Skeletal muscle satellite cell (primary cell): Measurements from ENCODE around the gene XIRP2. TPM values are rescaled to one million over a fixed set of nuclear protein-coding genes. Genes with fewer than 3 reads are reported as not detected.

Source experiments
- H3K27me3 ChIP-seq: 2 replicates; pipeline ENCODE4 v1.7.0; 2013; ENCODE audit warnings: low read length; ENCODE audit not compliant: control insufficient read depth, insufficient read depth
- H3K36me3 ChIP-seq: 2 replicates; pipeline ENCODE4 v1.7.0; 2013; ENCODE audit warnings: mild to moderate bottlenecking, control low read depth, low read length; ENCODE audit not compliant: insufficient read depth
- H3K4me1 ChIP-seq: 2 replicates; pipeline ENCODE4 v1.7.0; 2013; ENCODE audit warnings: low read length; ENCODE audit not compliant: control insufficient read depth, insufficient read depth
- H3K4me2 ChIP-seq: 2 replicates; pipeline ENCODE4 v1.7.0; 2013; ENCODE audit warnings: mild to moderate bottlenecking, low read length
- H3K4me3 ChIP-seq: 2 replicates; pipeline ENCODE4 v1.7.0; 2013; ENCODE audit warnings: low read length
- H3K9ac ChIP-seq: 2 replicates; pipeline ENCODE4 v1.7.0; 2013; ENCODE audit warnings: mild to moderate bottlenecking, low read depth, low read length, moderate library complexity
- H3K9me3 ChIP-seq: replicated peaks from 2 replicates; pipeline ENCODE4 v1.7.0; 2013; ENCODE audit warnings: mild to moderate bottlenecking, control low read depth, low read length
- total RNA-seq: library from RNA; depleted of rRNA; stranded (reverse); fragments of >200 nt; gene quantifications from 2 replicates; pipeline ENCODE4 v1.2.3, GENCODE V29; 2012; rRNA removed

Gene XIRP2, protein sequence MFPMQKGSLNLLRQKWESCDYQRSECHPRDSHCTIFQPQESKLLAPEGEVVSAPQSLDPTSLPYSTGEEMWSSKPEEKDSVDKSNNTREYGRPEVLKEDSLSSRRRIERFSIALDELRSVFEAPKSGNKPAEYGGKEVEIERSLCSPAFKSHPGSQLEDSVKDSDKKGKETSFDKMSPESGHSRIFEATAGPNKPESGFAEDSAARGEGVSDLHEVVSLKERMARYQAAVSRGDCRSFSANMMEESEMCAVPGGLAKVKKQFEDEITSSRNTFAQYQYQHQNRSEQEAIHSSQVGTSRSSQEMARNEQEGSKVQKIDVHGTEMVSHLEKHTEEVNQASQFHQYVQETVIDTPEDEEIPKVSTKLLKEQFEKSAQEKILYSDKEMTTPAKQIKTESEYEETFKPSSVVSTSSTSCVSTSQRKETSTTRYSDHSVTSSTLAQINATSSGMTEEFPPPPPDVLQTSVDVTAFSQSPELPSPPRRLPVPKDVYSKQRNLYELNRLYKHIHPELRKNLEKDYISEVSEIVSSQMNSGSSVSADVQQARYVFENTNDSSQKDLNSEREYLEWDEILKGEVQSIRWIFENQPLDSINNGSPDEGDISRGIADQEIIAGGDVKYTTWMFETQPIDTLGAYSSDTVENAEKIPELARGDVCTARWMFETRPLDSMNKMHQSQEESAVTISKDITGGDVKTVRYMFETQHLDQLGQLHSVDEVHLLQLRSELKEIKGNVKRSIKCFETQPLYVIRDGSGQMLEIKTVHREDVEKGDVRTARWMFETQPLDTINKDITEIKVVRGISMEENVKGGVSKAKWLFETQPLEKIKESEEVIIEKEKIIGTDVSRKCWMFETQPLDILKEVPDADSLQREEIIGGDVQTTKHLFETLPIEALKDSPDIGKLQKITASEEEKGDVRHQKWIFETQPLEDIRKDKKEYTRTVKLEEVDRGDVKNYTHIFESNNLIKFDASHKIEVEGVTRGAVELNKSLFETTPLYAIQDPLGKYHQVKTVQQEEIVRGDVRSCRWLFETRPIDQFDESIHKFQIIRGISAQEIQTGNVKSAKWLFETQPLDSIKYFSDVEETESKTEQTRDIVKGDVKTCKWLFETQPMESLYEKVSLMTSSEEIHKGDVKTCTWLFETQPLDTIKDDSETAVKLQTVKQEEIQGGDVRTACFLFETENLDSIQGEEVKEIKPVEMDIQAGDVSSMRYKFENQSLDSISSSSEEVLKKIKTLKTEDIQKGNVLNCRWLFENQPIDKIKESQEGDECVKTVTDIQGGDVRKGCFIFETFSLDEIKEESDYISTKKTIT (N-terminal part only)
- 0.22 and 0.25 TPM in 2 replicates for total RNA-seq

GRCh38 chr2:166888180-166888579 lies at the start of gene XIRP2:
Gene XIRP2 (plus strand): TSS chr2:166888480. CDS start chr2:166903483, 15,003 bp downstream.
- Histone ChIP-seq H3K4me3 (no peak within 1 kb of the TSS), H3K27me3 (no peaks in the 10 kb centered on the region), H3K9ac (no peak within 1 kb of the TSS), H3K4me2 (no peak within 1 kb of the TSS), H3K4me1 (no peaks in the 10 kb centered on the region), H3K36me3 (no peaks in the 10 kb centered on the region), H3K9me3 (no peaks in the 10 kb centered on the region)

- Histone ChIP-seq H3K4me1 (no peaks in the 10 kb centered on the region), H3K9me3 (no peaks in the 10 kb centered on the region), H3K4me2 (no peak overlapping the region), H3K4me3 (no peak overlapping the region), H3K9ac (no peak overlapping the region), H3K36me3 (no peaks in the 10 kb centered on the region), H3K27me3 (no peaks in the 10 kb centered on the region)
Observed at GRCh38 chr2:166841152-166841551, 47.1 kb upstream of the XIRP2 start.

GRCh38 chr2:166841679-166842078 lies 46.6 kb upstream of the XIRP2 start:
- Histone ChIP-seq H3K4me3 (no peak overlapping the region), H3K9me3 (no peaks in the 10 kb centered on the region), H3K27me3 (no peaks in the 10 kb centered on the region), H3K4me1 (no peaks in the 10 kb centered on the region), H3K9ac (no peak overlapping the region), H3K4me2 (no peak overlapping the region), H3K36me3 (no peaks in the 10 kb centered on the region)

GRCh38 chr2:166844111-166844510 lies 44.2 kb upstream of the XIRP2 start:
- Histone ChIP-seq H3K9me3 (no peaks in the 10 kb centered on the region), H3K4me1 (no peaks in the 10 kb centered on the region), H3K36me3 (no peaks in the 10 kb centered on the region), H3K9ac (no peak overlapping the region), H3K4me3 (no peak overlapping the region), H3K4me2 (no peak overlapping the region), H3K27me3 (no peaks in the 10 kb centered on the region)

DNA sequence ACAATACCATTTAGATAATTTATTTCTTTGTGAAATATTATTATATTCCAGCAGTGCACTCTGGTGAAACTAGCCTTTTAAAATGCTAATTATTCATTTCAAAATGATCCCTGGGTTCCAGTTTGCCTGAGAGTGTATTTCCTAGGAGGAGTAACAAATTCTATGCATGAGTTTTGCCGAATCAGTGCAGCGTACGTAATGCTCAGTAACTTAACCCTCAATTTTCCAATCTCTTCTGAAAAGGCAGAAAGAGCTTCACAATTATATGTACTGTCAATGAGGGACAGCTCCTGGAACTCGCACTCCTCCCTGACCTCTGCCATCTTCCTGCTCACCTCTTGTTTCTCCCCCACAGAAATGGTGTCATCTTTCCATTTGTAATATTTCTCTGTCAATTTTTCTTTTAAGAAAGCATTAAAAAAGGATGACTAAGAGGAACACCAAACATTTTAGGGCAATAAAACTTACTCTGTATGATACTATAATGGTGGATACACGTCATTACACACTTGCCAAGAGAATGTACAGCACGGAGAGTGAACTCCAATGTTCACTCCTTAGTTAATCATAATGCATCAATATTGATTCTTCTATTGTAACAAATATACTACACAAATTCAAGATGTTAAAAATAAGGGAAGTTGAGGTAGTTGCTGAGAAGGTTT lies 25.7 kb upstream of the XIRP2 start:
- H3K4me1 ChIP-seq: no peaks in the 10 kb centered on the region
- H3K4me3 ChIP-seq: no peak overlapping the region
- no peak overlapping the region for H3K4me2 ChIP-seq
- no peaks in the 10 kb centered on the region for H3K27me3 ChIP-seq
- no peak overlapping the region for H3K9ac ChIP-seq
- no peaks in the 10 kb centered on the region for H3K9me3 ChIP-seq
- no peaks in the 10 kb centered on the region for H3K36me3 ChIP-seq

- H3K27me3 ChIP-seq: no peaks in the 10 kb centered on the region
- H3K4me1 ChIP-seq: no peaks in the 10 kb centered on the region
- no peaks in the 10 kb centered on the region for H3K36me3 ChIP-seq
- no peak overlapping the region for H3K9ac ChIP-seq
- H3K9me3 ChIP-seq: no peaks in the 10 kb centered on the region
- H3K4me2 ChIP-seq: no peak overlapping the region
- no peak overlapping the region for H3K4me3 ChIP-seq
Observed at GRCh38 chr2:166867874-166868514, 20.3 kb upstream of the XIRP2 start.

- Histone ChIP-seq H3K9me3 (no peaks in the 10 kb centered on the region), H3K4me1 (no peaks in the 10 kb centered on the region), H3K9ac (no peak overlapping the region), H3K4me2 (no peak overlapping the region), H3K4me3 (no peak overlapping the region), H3K27me3 (no peaks in the 10 kb centered on the region), H3K36me3 (no peaks in the 10 kb centered on the region)
Observed at GRCh38 chr2:166870346-166870745, 17.9 kb upstream of the XIRP2 start.

GRCh38 chr2:166881177-166881576 lies 7.1 kb upstream of the XIRP2 start:
- Histone ChIP-seq H3K4me2 (no peak overlapping the region), H3K4me1 (no peaks in the 10 kb centered on the region), H3K9ac (no peak overlapping the region), H3K9me3 (no peaks in the 10 kb centered on the region), H3K4me3 (no peak overlapping the region), H3K36me3 (no peaks in the 10 kb centered on the region), H3K27me3 (no peaks in the 10 kb centered on the region)

GRCh38 chr2:166882851-166883250 lies 5.4 kb upstream of the XIRP2 start:
- H3K4me2 ChIP-seq: no peak overlapping the region
- H3K27me3 ChIP-seq: no peaks in the 10 kb centered on the region
- H3K9me3 ChIP-seq: no peaks in the 10 kb centered on the region
- H3K9ac ChIP-seq: no peak overlapping the region
- no peaks in the 10 kb centered on the region for H3K36me3 ChIP-seq
- no peak overlapping the region for H3K4me3 ChIP-seq
- H3K4me1 ChIP-seq: no peaks in the 10 kb centered on the region

- no peak overlapping the region for H3K4me2 ChIP-seq
- no peak overlapping the region for H3K9ac ChIP-seq
- no peaks in the 10 kb centered on the region for H3K27me3 ChIP-seq
- H3K36me3 ChIP-seq: no peaks in the 10 kb centered on the region
- no peaks in the 10 kb centered on the region for H3K4me1 ChIP-seq
- no peak overlapping the region for H3K4me3 ChIP-seq
- no peaks in the 10 kb centered on the region for H3K9me3 ChIP-seq
Observed at GRCh38 chr2:166891727-166892126, 3.4 kb downstream of the XIRP2 start.
